A549 (cell line): ENCODE measurements around the gene HIKESHI. TPM values are rescaled to one million over a fixed set of nuclear protein-coding genes. Genes with fewer than 3 reads are reported as not detected.

Experiments used
- ATAC-seq, 2 experiments: fragments of 200-7000 bp in 1 of 2; fragments of >200 bp in 1 of 2; cut with Nextera tagmentation in 1 of 2; cut with Tn5 transposase in 1 of 2; 3 replicates each; pipeline versions ENCODE4 v1.8.0 to v1.9.1; 2018 to 2020; ENCODE audit warnings: mild to moderate bottlenecking in 1 of 2, moderate library complexity in 1 of 2
- CTCF ChIA-PET: fragments of 300-600 bp; sonication (Branson Sonifier 250); formaldehyde crosslinking; extraction: SDS; loops from one replicate; lab custom pipeline; 2021; ENCODE audit warnings: antibody characterized with exemption, inconsistent platforms; lab: Yijun Ruan, JAX
- POLR2A ChIA-PET: fragments of 350-600 bp; formaldehyde crosslinking; extraction: SDS; loops from one replicate; lab custom pipeline; 2021; ENCODE audit warnings: antibody characterized with exemption, inconsistent platforms; lab: Yijun Ruan, JAX
- DNase-seq, 2 experiments: peaks; one replicate each; pipeline versions ENCODE4 v3.0.0 to v3.0.0-alpha.2; 2011 to 2016; ENCODE audit warnings: low read depth in 1 of 2, low spot score in 1 of 2
- FAIRE-seq: peaks from 2 replicates; lab custom pipeline; 2011; peaks lifted over from hg19 to GRCh38; lab: Jason Lieb, UNC
- H3K27ac ChIP-seq, 2 experiments: fragments of >200 bp; sonication (Bioruptor Twin); formaldehyde crosslinking; 3 replicates each; pipeline ENCODE4 v1.5.1; 2016 to 2017
- H3K4me1 ChIP-seq: fragments of >200 bp; sonication (Bioruptor Twin); formaldehyde crosslinking; 3 replicates; pipeline ENCODE4 v1.6.1; 2016
- H3K4me2 ChIP-seq: fragments of >200 bp; sonication (Bioruptor Twin); formaldehyde crosslinking; 3 replicates; pipeline ENCODE4 v1.6.1; 2016
- H3K4me3 ChIP-seq: fragments of >200 bp; sonication (Bioruptor Twin); formaldehyde crosslinking; 3 replicates; pipeline ENCODE4 v1.5.1; 2016
- H3K9me3 ChIP-seq: fragments of >200 bp; sonication (Bioruptor Twin); formaldehyde crosslinking; 3 replicates; pipeline ENCODE4 v1.6.1; 2016
- BHLHE40 ChIP-seq: IDR thresholded peaks from 2 replicates; pipeline ENCODE4 v1.6.1; 2012; ENCODE audit warnings: low read depth, low read length, inconsistent platforms
- CEBPB ChIP-seq, 2 experiments: fragments of >200 bp in 1 of 2; sonication (Bioruptor Twin) in 1 of 2; formaldehyde crosslinking in 1 of 2; IDR thresholded peaks; 2 replicates each; pipeline ENCODE4 v1.6.1; 2012 to 2016
- CHD2 ChIP-seq: fragments of 150-350 bp; IDR thresholded peaks from 2 replicates; pipeline ENCODE4 v1.6.1; 2014; ENCODE audit warnings: low read length; ENCODE audit not compliant: partially characterized antibody
- CHD4 ChIP-seq: fragments of 200-600 bp; sonication (generic); IDR thresholded peaks from 2 replicates; pipeline ENCODE4 v1.6.1; 2016; ENCODE audit warnings: antibody characterized with exemption, mild to moderate bottlenecking, borderline replicate concordance
- EHMT2 ChIP-seq: fragments of 200-600 bp; sonication (generic); IDR thresholded peaks from 2 replicates; pipeline ENCODE4 v1.6.1; 2016; ENCODE audit warnings: antibody characterized with exemption, low read depth, mild to moderate bottlenecking, moderate library complexity
- EP300 ChIP-seq, 2 experiments: fragments of >200 bp; sonication (Bioruptor Twin); formaldehyde crosslinking; IDR thresholded peaks; 2 replicates in 1 of 2; 3 replicates in 1 of 2; pipeline ENCODE4 v1.6.1; 2016 to 2017
- ESRRA ChIP-seq: fragments of 150-350 bp; IDR thresholded peaks from 2 replicates; pipeline ENCODE4 v1.6.1; 2014; ENCODE audit warnings: mild to moderate bottlenecking, low read length, borderline replicate concordance
- FOSL2 ChIP-seq, 2 experiments: fragments of 450-650 bp in 1 of 2; fragments of >200 bp in 1 of 2; sonication (Bioruptor Twin) in 1 of 2; formaldehyde crosslinking; IDR thresholded peaks; 2 replicates each; pipeline versions ENCODE4 v1.5.0 to v1.6.1; 2016 to 2020; ENCODE audit warnings: mild to moderate bottlenecking in 1 of 2, moderate library complexity in 1 of 2
- FOXS1 ChIP-seq: fragments of 250-450 bp; sonication (Bioruptor Pico); IDR thresholded peaks from 2 replicates; pipeline ENCODE4 v1.5.0; 2020; ENCODE audit warnings: mild to moderate bottlenecking, moderate library complexity
- HEYL ChIP-seq: fragments of 250-450 bp; sonication (Bioruptor Pico); IDR thresholded peaks from 2 replicates; pipeline ENCODE4 v1.8.0; 2021; ENCODE audit warnings: mild to moderate bottlenecking, moderate library complexity
- HOXA7 ChIP-seq: fragments of 250-450 bp; sonication (Bioruptor Pico); IDR thresholded peaks from 2 replicates; pipeline ENCODE4 v1.5.0; 2020; ENCODE audit warnings: mild to moderate bottlenecking, moderate library complexity
- HOXB13 ChIP-seq: fragments of 250-450 bp; sonication (Bioruptor Pico); IDR thresholded peaks from 2 replicates; pipeline ENCODE4 v1.5.0; 2020; ENCODE audit warnings: low read depth, mild to moderate bottlenecking, moderate library complexity
- KDM1A ChIP-seq: fragments of 200-600 bp; sonication (generic); IDR thresholded peaks from 2 replicates; pipeline ENCODE4 v1.6.1; 2016; ENCODE audit warnings: low read depth, mild to moderate bottlenecking
- KDM5A ChIP-seq: fragments of 200-600 bp; sonication (generic); IDR thresholded peaks from 2 replicates; pipeline ENCODE4 v1.6.1; 2016; ENCODE audit warnings: antibody characterized with exemption, mild to moderate bottlenecking
- MAZ ChIP-seq: fragments of 150-350 bp; IDR thresholded peaks from 2 replicates; pipeline ENCODE4 v1.6.1; 2014; ENCODE audit warnings: antibody characterized with exemption, low read depth, low read length, borderline replicate concordance
- MYC ChIP-seq: IDR thresholded peaks from 2 replicates; pipeline ENCODE4 v1.6.1; 2012; ENCODE audit warnings: mild to moderate bottlenecking, inconsistent platforms, low read length, improper control_type of control experiment, borderline replicate concordance
- NR3C1 ChIP-seq: fragments of >200 bp; sonication (Bioruptor Twin); formaldehyde crosslinking; IDR thresholded peaks from 3 replicates; pipeline ENCODE4 v1.6.1; 2017
- PHF8 ChIP-seq: fragments of 200-600 bp; sonication (generic); IDR thresholded peaks from 2 replicates; pipeline ENCODE4 v1.6.1; 2016; ENCODE audit warnings: low read depth, mild to moderate bottlenecking, antibody characterized with exemption, moderate library complexity, borderline replicate concordance
- RAD21 ChIP-seq, 2 experiments: fragments of >200 bp in 1 of 2; sonication (Bioruptor Twin) in 1 of 2; formaldehyde crosslinking in 1 of 2; IDR thresholded peaks in 1 of 2; conservative IDR thresholded peaks in 1 of 2; 2 replicates in 1 of 2; 3 replicates in 1 of 2; pipeline ENCODE4 v1.6.1; 2012 to 2018; ENCODE audit warnings: inconsistent platforms in 1 of 2
- RCOR1 ChIP-seq: fragments of 150-350 bp; IDR thresholded peaks from 2 replicates; pipeline ENCODE4 v1.6.1; 2014; ENCODE audit warnings: antibody characterized with exemption, low read length, low read depth
- RFX5 ChIP-seq: fragments of 450-650 bp; IDR thresholded peaks from 2 replicates; pipeline ENCODE4 v1.7.1; 2014; ENCODE audit warnings: antibody characterized with exemption, mild to moderate bottlenecking, moderate library complexity
- TP53 ChIP-seq: fragments of 250-450 bp; sonication (Bioruptor Pico); IDR thresholded peaks from 2 replicates; pipeline ENCODE4 v1.5.0; 2021; ENCODE audit warnings: mild to moderate bottlenecking, moderate library complexity
- ZFP36 ChIP-seq: fragments of 450-650 bp; IDR thresholded peaks from 2 replicates; pipeline ENCODE4 v1.6.1; 2014; ENCODE audit warnings: borderline replicate concordance; ENCODE audit not compliant: partially characterized antibody
- WGBS: methylation state at CpG from one replicate; pipeline ENCODE4 v1.1.6; 2017; ENCODE audit errors: missing lambda C conversion rate; 5-methylcytosine and 5-hydroxymethylcytosine counted together
- polyA plus RNA-seq, 4 experiments: library from polyadenylated mRNA; depleted of rRNA in 3 of 4; stranded (reverse); fragments of >200 nt; fragmentation: RNase III in 1 of 4; extraction: RNeasy Plus Mini Kit Qiagen cat#74134 plus additional on column Dnase treatment in 1 of 4; gene quantifications; 2 replicates in 3 of 4; 3 replicates in 1 of 4; pipeline ENCODE4 v1.2.3, GENCODE V29; 2011 to 2017
- TF ChIP-seq, protein P1 (sequence below): fragments of >200 bp; sonication (Bioruptor Twin); formaldehyde crosslinking; IDR thresholded peaks from 2 replicates; pipeline ENCODE4 v1.6.1; 2016
- TF ChIP-seq, protein P2 (sequence below): fragments of 250-450 bp; sonication (Bioruptor Pico); IDR thresholded peaks from 2 replicates; pipeline ENCODE4 v1.5.0; 2020; ENCODE audit warnings: low read depth, mild to moderate bottlenecking, moderate library complexity
- TF ChIP-seq, protein P3 (sequence below): fragments of 250-450 bp; sonication (Bioruptor Pico); IDR thresholded peaks from 2 replicates; pipeline ENCODE4 v1.5.0; 2021; ENCODE audit warnings: mild to moderate bottlenecking, moderate library complexity, borderline replicate concordance

The HIKESHI gene
- polyA plus RNA-seq, 2 of the 4 experiments (the other 2 are of a cell fraction): 39.6 to 101 TPM

DNA sequence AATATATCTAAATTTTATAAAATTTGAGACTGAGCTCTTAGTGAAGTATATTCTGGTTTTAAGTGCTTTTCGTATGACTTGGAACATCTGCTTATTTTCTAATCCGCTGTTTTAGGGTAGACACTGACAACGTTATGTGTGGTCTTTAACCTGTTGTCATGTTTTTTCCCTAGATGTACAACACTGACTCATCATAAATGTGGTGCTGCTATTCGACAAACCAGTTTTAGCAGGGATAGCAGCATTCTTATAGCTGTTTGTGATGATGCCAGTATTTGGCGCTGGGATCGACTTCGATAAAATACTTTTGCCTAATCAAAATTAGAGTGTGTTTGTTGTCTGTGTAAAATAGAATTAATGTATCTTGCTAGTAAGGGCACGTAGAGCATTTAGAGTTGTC is 23.8 kb upstream of the HIKESHI start:
- FAIRE-seq: no peak
- Histone ChIP-seq H3K4me1 (no peaks in the 10 kb centered on the region), H3K4me3 (no peak overlapping the region), H3K4me2 (no peak overlapping the region), H3K27ac (no peak overlapping the region)
- DNase-seq: no peak
- CTCF ChIA-PET: interaction anchor here (0.6 kb wide), 1 partner anchor 67 kb away, joined by 3 read pairs; no protein-coding TSS in a partner anchor
- 94% methylated on average over 8 of the region's 8 CpGs for WGBS
- ATAC-seq: no peak
- TF ChIP-seq, protein P1, sequence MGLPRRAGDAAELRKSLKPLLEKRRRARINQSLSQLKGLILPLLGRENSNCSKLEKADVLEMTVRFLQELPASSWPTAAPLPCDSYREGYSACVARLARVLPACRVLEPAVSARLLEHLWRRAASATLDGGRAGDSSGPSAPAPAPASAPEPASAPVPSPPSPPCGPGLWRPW: no peak
- TF ChIP-seq, protein P2, sequence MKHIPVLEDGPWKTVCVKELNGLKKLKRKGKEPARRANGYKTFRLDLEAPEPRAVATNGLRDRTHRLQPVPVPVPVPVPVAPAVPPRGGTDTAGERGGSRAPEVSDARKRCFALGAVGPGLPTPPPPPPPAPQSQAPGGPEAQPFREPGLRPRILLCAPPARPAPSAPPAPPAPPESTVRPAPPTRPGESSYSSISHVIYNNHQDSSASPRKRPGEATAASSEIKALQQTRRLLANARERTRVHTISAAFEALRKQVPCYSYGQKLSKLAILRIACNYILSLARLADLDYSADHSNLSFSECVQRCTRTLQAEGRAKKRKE (CRISPR knock-in tag): no peak
- TF ChIP-seq CHD4 (no peak), KDM5A (no peak), MYC (no peak), RFX5 (no peak), NR3C1 (no peak), CHD2 (no peak), HEYL (CRISPR knock-in tag) (no peak)
- TF ChIP-seq, all 56 proteins: peak for 0
- no peaks in the 10 kb centered on the region for H3K9me3 ChIP-seq
- POLR2A ChIA-PET: interaction anchor here (1.0 kb wide), 1 partner anchor 33 kb away, joined by 3 read pairs; no protein-coding TSS in a partner anchor

DNA sequence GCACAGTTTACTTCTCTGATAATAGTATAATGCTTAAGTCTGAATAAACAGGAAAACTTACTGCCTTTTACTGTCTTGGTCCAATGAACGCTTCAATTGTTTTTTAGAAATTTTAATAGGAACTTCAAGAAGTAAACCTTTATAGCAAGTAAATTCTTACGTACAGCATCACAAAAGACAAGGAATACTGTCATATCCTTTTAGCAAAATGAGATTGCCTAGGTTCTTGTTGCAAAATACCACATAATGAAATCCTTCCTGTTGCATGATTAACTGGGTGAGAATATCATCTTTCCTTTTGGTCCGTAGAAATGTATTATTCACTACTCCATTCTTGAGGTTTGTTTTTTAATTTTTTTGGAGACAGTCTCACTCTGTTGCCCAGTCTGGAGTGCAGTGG is 22.3 kb upstream of the HIKESHI start:
- no peak overlapping the region for H3K4me2 ChIP-seq
- POLR2A ChIA-PET: no interaction called here
- no peak for FAIRE-seq
- no peak for ATAC-seq
- DNase-seq: no peak
- TF ChIP-seq, protein P3, sequence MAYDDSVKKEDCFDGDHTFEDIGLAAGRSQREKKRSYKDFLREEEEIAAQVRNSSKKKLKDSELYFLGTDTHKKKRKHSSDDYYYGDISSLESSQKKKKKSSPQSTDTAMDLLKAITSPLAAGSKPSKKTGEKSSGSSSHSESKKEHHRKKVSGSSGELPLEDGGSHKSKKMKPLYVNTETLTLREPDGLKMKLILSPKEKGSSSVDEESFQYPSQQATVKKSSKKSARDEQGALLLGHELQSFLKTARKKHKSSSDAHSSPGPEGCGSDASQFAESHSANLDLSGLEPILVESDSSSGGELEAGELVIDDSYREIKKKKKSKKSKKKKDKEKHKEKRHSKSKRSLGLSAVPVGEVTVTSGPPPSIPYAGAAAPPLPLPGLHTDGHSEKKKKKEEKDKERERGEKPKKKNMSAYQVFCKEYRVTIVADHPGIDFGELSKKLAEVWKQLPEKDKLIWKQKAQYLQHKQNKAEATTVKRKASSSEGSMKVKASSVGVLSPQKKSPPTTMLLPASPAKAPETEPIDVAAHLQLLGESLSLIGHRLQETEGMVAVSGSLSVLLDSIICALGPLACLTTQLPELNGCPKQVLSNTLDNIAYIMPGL: no peak
- no peak for TF ChIP-seq HOXA7 (CRISPR knock-in tag)
- TF ChIP-seq ESRRA: no peak
- TF ChIP-seq HOXB13: no peak
- TF ChIP-seq BHLHE40: no peak
- TF ChIP-seq RAD21 (conservative IDR thresholded peaks at IDR 0.05 in 1 of 2, IDR thresholded peaks at IDR 0.05 in 1 of 2): no peak
- TF ChIP-seq TP53: no peak
- no peak for TF ChIP-seq FOSL2 (IDR thresholded peaks at IDR 0.05)
- no peak for TF ChIP-seq FOSL2 (CRISPR knock-in tag; IDR thresholded peaks at IDR 0.05)
- TF ChIP-seq KDM1A: no peak
- TF ChIP-seq PHF8: no peak
- TF ChIP-seq KDM5A: no peak
- TF ChIP-seq CEBPB (IDR thresholded peaks at IDR 0.05): no peak
- TF ChIP-seq EHMT2: no peak
- no peak for TF ChIP-seq EP300 (IDR thresholded peaks at IDR 0.05)
- no peak for TF ChIP-seq RCOR1
- TF ChIP-seq, all 56 proteins: peak for 0
- Histone ChIP-seq H3K27ac (no peak overlapping the region), H3K4me3 (no peak overlapping the region), H3K9me3 (no peaks in the 10 kb centered on the region), H3K4me1 (no peaks in the 10 kb centered on the region)
- CTCF ChIA-PET: no interaction called here
- 90% methylated on average over 3 of the region's 3 CpGs for WGBS

DNA sequence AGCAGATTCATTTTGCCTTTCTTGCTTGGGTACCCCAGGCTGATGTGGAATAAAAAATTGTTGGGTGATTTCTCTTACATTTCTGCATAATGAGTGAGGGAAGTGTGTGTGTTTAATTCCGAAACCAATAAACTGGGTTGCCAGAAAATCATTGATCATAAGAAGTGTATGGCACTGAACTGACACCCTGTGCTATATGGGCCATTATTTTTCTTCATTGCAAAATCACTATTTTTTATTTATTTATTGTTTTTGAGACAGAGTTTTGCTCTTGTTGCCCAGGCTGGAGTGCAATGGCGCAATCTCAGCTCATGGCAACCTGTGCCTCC is 14.6 kb upstream of the HIKESHI start:
- ATAC-seq (no peak), FAIRE-seq (no peak), DNase-seq (no peak)
- H3K27ac ChIP-seq: no peak overlapping the region
- WGBS: 95% methylated on average over 2 of the region's 2 CpGs
- no peaks in the 10 kb centered on the region for H3K4me1 ChIP-seq
- no peak overlapping the region for H3K4me3 ChIP-seq
- TF ChIP-seq ESRRA (no peak), CHD4 (no peak), MAZ (no peak), FOXS1 (no peak), ZFP36 (no peak), EHMT2 (no peak)
- TF ChIP-seq, all 56 proteins: peak for 0
- CTCF ChIA-PET: interaction anchor here (1.6 kb wide), 1 partner anchor 20 kb away, joined by 3 read pairs; no protein-coding TSS in a partner anchor
- no peaks in the 10 kb centered on the region for H3K9me3 ChIP-seq
- H3K4me2 ChIP-seq: no peak overlapping the region
- POLR2A ChIA-PET: no interaction called here
